ENCODE data around the gene ZDHHC14. TPM values are rescaled to one million over a fixed set of nuclear protein-coding genes. Genes with fewer than 3 reads are reported as not detected.

The ZDHHC14 gene
- total and polyA plus RNA-seq, 7 donors: 2.4 to 12.6 (median 9.6) TPM

DNA sequence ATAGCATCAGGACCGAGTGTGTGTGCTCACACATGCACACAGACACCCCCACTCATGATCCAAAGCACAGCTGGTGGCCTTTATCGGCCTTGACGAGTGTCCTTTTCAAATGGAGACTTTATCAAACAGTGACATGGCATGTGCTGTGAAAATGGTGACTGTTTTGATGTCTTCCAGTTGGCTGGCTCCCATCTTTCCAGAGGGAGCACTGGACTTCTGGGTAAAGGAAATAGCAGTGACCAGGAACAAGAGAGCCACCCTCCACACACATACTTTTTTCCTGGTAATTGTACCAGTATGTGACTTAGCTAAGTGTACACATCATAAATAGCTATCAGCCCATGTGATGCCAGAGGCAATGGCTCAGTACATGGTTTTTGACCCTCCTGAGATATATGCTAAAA, 52.7 kb downstream of the ZDHHC14 start:
- Histone ChIP-seq H3K27me3 (no peaks in the 10 kb centered on the region), H3K4me1 (peaks cover 0 to 17% (median 14%) of the 10 kb centered on the region in 4 donors), H3K27ac (no peak overlapping the region), H3K4me3 (no peak overlapping the region), H3K36me3 (no peaks in the 10 kb centered on the region), H3K9me3 (no peaks in the 10 kb centered on the region)
- no peak for TF ChIP-seq POLR2AphosphoS5 (IDR thresholded peaks at IDR 0.05)
- TF ChIP-seq, protein P1, sequence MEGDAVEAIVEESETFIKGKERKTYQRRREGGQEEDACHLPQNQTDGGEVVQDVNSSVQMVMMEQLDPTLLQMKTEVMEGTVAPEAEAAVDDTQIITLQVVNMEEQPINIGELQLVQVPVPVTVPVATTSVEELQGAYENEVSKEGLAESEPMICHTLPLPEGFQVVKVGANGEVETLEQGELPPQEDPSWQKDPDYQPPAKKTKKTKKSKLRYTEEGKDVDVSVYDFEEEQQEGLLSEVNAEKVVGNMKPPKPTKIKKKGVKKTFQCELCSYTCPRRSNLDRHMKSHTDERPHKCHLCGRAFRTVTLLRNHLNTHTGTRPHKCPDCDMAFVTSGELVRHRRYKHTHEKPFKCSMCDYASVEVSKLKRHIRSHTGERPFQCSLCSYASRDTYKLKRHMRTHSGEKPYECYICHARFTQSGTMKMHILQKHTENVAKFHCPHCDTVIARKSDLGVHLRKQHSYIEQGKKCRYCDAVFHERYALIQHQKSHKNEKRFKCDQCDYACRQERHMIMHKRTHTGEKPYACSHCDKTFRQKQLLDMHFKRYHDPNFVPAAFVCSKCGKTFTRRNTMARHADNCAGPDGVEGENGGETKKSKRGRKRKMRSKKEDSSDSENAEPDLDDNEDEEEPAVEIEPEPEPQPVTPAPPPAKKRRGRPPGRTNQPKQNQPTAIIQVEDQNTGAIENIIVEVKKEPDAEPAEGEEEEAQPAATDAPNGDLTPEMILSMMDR (IDR thresholded peaks at IDR 0.05): no peak
- no peak for TF ChIP-seq POLR2A (IDR thresholded peaks at IDR 0.05)
- no peak for TF ChIP-seq EP300 (IDR thresholded peaks at IDR 0.05)
- 93 to 94% methylated on average over 3 of the region's 3 CpGs for WGBS, 2 donors
- DNase-seq: no peak
- intact Hi-C loops (cut with DNase I): no loop called here

DNA sequence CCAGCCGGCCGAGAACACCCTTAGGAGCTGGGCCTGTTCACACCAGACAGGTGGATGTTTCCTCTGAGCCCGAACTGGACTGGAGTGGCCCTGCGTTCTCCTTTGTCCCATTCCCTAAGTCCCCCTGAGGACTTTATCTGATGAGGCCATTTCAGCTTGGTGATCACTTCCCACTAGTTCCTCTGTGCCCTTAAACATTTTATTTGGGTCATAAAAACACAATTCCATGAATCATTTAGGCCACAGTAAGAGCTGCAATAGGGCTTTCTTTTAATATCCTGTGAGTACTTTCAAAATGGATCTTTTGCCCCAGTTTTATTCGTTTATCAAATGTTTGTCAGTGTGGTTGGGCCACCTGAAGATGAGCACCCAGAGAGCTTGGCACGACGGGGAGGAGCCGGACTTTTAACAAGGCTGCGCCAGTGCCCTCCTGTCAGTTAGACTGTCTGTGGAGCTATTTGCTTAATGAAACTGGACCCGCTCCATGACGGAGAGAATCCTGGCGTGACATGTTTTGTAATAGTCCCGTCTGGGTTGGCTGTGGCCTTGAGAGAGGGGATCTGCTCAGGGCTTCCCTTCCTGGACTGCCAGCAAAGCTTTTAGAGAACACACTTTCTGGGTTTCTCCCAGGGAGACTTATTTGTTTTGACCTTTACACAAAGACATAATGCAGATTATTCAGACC, 53.5 kb downstream of the ZDHHC14 start:
- Histone ChIP-seq H3K27ac (peak overlapping the region in 3 of 4 donors; percentile 23 to 55 (median 46)), H3K9me3 (no peaks in the 10 kb centered on the region), H3K4me3 (no peak overlapping the region), H3K36me3 (no peaks in the 10 kb centered on the region), H3K27me3 (no peaks in the 10 kb centered on the region), H3K4me1 (peaks cover 0 to 22% (median 19%) of the 10 kb centered on the region in 4 donors)
- DNase-seq: no peak
- 30 to 61% methylated on average over 13 of the region's 13 CpGs for WGBS, 2 donors
- TF ChIP-seq, protein P1 (IDR thresholded peaks at IDR 0.05): no peak
- TF ChIP-seq POLR2A (IDR thresholded peaks at IDR 0.05) (no peak), POLR2AphosphoS5 (IDR thresholded peaks at IDR 0.05) (no peak), EP300 (IDR thresholded peaks at IDR 0.05) (no peak)
- intact Hi-C loops (cut with DNase I): no loop called here

DNA sequence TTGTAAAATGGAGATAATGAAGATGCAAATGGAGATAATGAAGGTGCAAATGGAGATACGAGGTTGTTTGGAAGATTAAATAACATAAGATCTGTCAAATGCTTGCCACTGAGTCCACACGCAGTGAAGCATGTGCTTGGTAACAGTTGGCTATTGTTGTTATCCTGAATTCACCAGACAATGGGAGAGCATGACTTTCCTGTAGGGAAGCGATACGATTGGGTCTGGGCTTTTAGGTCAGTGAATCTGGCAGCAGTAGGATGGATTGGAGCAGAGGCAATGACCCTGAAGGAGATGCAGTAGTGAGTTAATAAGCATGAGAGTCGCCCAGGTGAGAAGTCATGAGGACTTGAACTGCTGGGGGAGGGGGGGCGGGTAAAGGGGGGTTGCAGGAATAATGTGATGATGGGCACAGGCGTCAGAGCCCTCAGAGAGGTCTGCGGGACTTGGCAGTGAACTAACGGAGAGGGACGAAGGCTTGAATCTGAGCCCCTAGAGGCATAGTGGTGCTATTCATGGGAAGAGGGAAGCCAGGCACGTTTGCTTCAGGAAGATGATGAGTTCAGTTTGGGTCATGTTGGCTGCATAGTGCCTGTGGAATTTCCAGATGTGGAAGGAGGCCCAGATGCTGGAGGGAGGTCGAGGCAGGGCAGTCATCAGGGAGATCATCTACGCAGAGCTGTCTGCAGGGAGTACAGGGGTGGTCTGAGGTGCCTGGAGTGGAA, 55.4 kb downstream of the ZDHHC14 start:
- intact Hi-C loops (cut with DNase I): no loop called here
- H3K27ac ChIP-seq: no peak overlapping the region
- 81 to 87% methylated on average over 13 of the region's 13 CpGs for WGBS, 2 donors

DNA sequence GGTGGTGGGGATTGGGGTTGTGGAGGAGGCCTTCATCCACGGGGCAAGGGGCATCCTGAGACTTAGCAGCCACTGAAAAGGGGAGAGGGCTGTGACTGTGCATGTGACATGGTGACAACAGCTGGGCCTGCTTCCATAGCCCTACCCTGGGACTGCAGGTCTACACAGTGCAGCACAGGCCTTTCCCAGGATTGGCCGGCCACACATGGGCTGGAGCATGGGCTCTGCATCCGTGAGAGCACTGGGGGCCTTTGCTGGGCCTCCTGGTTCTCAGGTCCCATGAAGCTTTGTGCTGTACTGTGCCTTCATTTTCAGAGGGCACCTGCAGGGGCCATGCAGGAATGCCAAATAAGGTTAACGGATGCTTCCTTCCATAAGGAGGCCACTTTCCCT, 56.0 kb downstream of the ZDHHC14 start:
- no peaks in the 10 kb centered on the region for H3K9me3 ChIP-seq
- H3K36me3 ChIP-seq: no peaks in the 10 kb centered on the region
- H3K27me3 ChIP-seq: no peaks in the 10 kb centered on the region
- intact Hi-C loops (cut with DNase I): no loop called here
- peaks cover 0 to 22% (median 19%) of the 10 kb centered on the region in 4 donors for H3K4me1 ChIP-seq
- TF ChIP-seq POLR2A (IDR thresholded peaks at IDR 0.05) (no peak), EP300 (IDR thresholded peaks at IDR 0.05) (no peak), POLR2AphosphoS5 (IDR thresholded peaks at IDR 0.05) (no peak)
- TF ChIP-seq, protein P1 (IDR thresholded peaks at IDR 0.05): no peak
- 89 to 92% methylated on average over 4 of the region's 4 CpGs for WGBS, 2 donors
- no peak for DNase-seq
- no peak overlapping the region for H3K4me3 ChIP-seq
- H3K27ac ChIP-seq: no peak overlapping the region

More for the DNA sequence above, 55.4 kb downstream of the ZDHHC14 start:
- no peak for DNase-seq
- H3K36me3 ChIP-seq: no peaks in the 10 kb centered on the region
- peaks cover 0 to 22% (median 19%) of the 10 kb centered on the region in 4 donors for H3K4me1 ChIP-seq
- no peaks in the 10 kb centered on the region for H3K27me3 ChIP-seq
- TF ChIP-seq POLR2AphosphoS5 (IDR thresholded peaks at IDR 0.05): no peak
- TF ChIP-seq, protein P1 (IDR thresholded peaks at IDR 0.05): no peak
- TF ChIP-seq POLR2A (IDR thresholded peaks at IDR 0.05): no peak
- TF ChIP-seq EP300 (IDR thresholded peaks at IDR 0.05): no peak
- no peak overlapping the region for H3K4me3 ChIP-seq
- H3K9me3 ChIP-seq: no peaks in the 10 kb centered on the region
